ENCODE measurements around the gene TEX2.

Gene TEX2

DNA sequence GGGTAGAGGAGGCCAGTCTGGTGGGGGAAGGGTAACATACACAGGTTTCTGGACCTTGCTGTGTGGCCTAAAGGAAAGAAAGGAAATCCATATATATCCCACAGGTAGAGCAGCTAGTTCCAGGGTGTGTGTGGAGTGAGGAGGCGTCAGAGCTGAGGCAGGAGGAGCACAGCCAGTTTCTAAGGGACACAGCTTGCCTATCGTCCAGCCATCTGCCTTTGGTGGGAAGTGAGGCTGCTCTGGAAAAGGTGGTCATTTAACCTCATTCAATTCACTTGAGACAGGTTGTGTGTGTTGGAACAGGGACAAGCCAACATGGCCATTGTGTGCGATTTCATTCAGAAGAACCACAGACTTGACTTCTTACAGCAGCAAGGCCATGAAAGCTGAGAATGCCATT, 96.2 kb downstream of the TEX2 start:
- H3K27ac ChIP-seq (ENCODE audit: low read depth, low read length), result no peak overlapping the region
- H3K27me3 ChIP-seq (ENCODE audit: low read length), result no peaks in the 10 kb centered on the region
- H3K4me2 ChIP-seq (ENCODE audit: low read depth, low read length, poor library complexity, severe bottlenecking), result no peak overlapping the region
- no peaks in the 10 kb centered on the region for H3F3A ChIP-seq (ENCODE audit: insufficient read depth)
- H2AFZ ChIP-seq (ENCODE audit: low read depth, low read length, severe bottlenecking), result no peak overlapping the region
- no peak overlapping the region for H3K4me3 ChIP-seq (ENCODE audit: insufficient read depth, low read length, poor library complexity, severe bottlenecking)
- H3K9me3 ChIP-seq (ENCODE audit: insufficient read depth, low read length), result no peaks in the 10 kb centered on the region
- no peaks in the 10 kb centered on the region for H3K9me2 ChIP-seq (replicated peaks; ENCODE audit: insufficient read depth, low read length)
- H3K36me3 ChIP-seq (ENCODE audit: low read length), result no peaks in the 10 kb centered on the region
- H4K20me1 ChIP-seq (ENCODE audit: low read depth, low read length), result no peaks in the 10 kb centered on the region
- no peak for TF ChIP-seq EZH2phosphoT487 (conservative IDR thresholded peaks at IDR 0.05; ENCODE audit: low read length)
- H3K9ac ChIP-seq (ENCODE audit: low read length), result no peak overlapping the region
- H3K79me2 ChIP-seq (ENCODE audit: insufficient read depth, low read length), result no peaks in the 10 kb centered on the region

DNA sequence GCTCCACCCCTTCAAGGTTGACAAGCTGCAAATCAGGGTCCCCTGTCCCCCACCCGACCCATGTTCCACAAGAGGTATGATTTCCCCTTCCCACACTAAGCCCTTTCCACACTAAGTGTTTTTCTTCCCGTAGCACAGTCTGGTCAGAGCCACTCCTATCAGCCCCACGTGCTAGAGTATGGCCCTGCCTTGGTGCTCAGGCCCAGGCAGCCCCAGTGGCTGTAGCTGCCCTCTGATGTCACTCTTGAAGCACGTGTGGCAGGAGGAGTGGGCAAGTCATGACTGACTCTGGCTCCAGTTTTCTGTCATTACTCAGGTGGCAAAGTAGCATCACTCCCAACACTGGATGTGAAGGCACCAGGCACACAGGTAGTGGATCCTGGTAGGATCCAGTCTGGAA, 97.7 kb downstream of the TEX2 start:
- H3K4me2 ChIP-seq (ENCODE audit: low read depth, low read length, poor library complexity, severe bottlenecking), result no peak overlapping the region
- no peaks in the 10 kb centered on the region for H3F3A ChIP-seq (ENCODE audit: insufficient read depth)
- no peaks in the 10 kb centered on the region for H3K27me3 ChIP-seq (ENCODE audit: low read length)
- no peak overlapping the region for H2AFZ ChIP-seq (ENCODE audit: low read depth, low read length, severe bottlenecking)
- H3K79me2 ChIP-seq (ENCODE audit: insufficient read depth, low read length), result no peaks in the 10 kb centered on the region
- H3K27ac ChIP-seq (ENCODE audit: low read depth, low read length), result no peak overlapping the region
- H3K9me2 ChIP-seq (replicated peaks; ENCODE audit: insufficient read depth, low read length), result no peaks in the 10 kb centered on the region
- no peak overlapping the region for H3K4me3 ChIP-seq (ENCODE audit: insufficient read depth, low read length, poor library complexity, severe bottlenecking)
- no peaks in the 10 kb centered on the region for H4K20me1 ChIP-seq (ENCODE audit: low read depth, low read length)
- H3K36me3 ChIP-seq (ENCODE audit: low read length), result no peaks in the 10 kb centered on the region
- no peak overlapping the region for H3K9ac ChIP-seq (ENCODE audit: low read length)
- no peaks in the 10 kb centered on the region for H3K9me3 ChIP-seq (ENCODE audit: insufficient read depth, low read length)
- TF ChIP-seq, protein P1, sequence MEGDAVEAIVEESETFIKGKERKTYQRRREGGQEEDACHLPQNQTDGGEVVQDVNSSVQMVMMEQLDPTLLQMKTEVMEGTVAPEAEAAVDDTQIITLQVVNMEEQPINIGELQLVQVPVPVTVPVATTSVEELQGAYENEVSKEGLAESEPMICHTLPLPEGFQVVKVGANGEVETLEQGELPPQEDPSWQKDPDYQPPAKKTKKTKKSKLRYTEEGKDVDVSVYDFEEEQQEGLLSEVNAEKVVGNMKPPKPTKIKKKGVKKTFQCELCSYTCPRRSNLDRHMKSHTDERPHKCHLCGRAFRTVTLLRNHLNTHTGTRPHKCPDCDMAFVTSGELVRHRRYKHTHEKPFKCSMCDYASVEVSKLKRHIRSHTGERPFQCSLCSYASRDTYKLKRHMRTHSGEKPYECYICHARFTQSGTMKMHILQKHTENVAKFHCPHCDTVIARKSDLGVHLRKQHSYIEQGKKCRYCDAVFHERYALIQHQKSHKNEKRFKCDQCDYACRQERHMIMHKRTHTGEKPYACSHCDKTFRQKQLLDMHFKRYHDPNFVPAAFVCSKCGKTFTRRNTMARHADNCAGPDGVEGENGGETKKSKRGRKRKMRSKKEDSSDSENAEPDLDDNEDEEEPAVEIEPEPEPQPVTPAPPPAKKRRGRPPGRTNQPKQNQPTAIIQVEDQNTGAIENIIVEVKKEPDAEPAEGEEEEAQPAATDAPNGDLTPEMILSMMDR (IDR thresholded peaks at IDR 0.05; ENCODE audit: insufficient read depth, low read length, poor library complexity, severe bottlenecking), result no peak
- TF ChIP-seq EZH2phosphoT487 (conservative IDR thresholded peaks at IDR 0.05; ENCODE audit: low read length), result no peak

- Histone ChIP-seq H3K27me3 (ENCODE audit: low read length) (no peaks in the 10 kb centered on the region), H3K27ac (ENCODE audit: low read depth, low read length) (no peak overlapping the region), H4K20me1 (ENCODE audit: low read depth, low read length) (no peaks in the 10 kb centered on the region), H2AFZ (ENCODE audit: low read depth, low read length, severe bottlenecking) (no peak overlapping the region), H3K9me2 (replicated peaks; ENCODE audit: insufficient read depth, low read length) (no peaks in the 10 kb centered on the region), H3K79me2 (ENCODE audit: insufficient read depth, low read length) (no peaks in the 10 kb centered on the region), H3K4me2 (ENCODE audit: low read depth, low read length, poor library complexity, severe bottlenecking) (no peak overlapping the region), H3K9me3 (ENCODE audit: insufficient read depth, low read length) (no peaks in the 10 kb centered on the region), H3K9ac (ENCODE audit: low read length) (no peak overlapping the region), H3K4me3 (ENCODE audit: insufficient read depth, low read length, poor library complexity, severe bottlenecking) (no peak overlapping the region), H3F3A (ENCODE audit: insufficient read depth) (no peaks in the 10 kb centered on the region), H3K36me3 (ENCODE audit: low read length) (no peaks in the 10 kb centered on the region)
- TF ChIP-seq, protein P1 (IDR thresholded peaks at IDR 0.05; ENCODE audit: insufficient read depth, low read length, poor library complexity, severe bottlenecking), result no peak
- no peak for TF ChIP-seq EZH2phosphoT487 (conservative IDR thresholded peaks at IDR 0.05; ENCODE audit: low read length)
These were observed 98.3 kb downstream of the TEX2 start for GRCh38 chr17:64164596-64165285.

GRCh38 chr17:64163468-64163867, 99.6 kb downstream of the TEX2 start:
- no peak overlapping the region for H3K27ac ChIP-seq (ENCODE audit: low read depth, low read length)
- H3F3A ChIP-seq (ENCODE audit: insufficient read depth), result no peaks in the 10 kb centered on the region
- H3K9me3 ChIP-seq (ENCODE audit: insufficient read depth, low read length), result no peaks in the 10 kb centered on the region
- H3K9ac ChIP-seq (ENCODE audit: low read length), result no peak overlapping the region
- TF ChIP-seq, protein P1 (IDR thresholded peaks at IDR 0.05; ENCODE audit: insufficient read depth, low read length, poor library complexity, severe bottlenecking), result no peak
- TF ChIP-seq EZH2phosphoT487 (conservative IDR thresholded peaks at IDR 0.05; ENCODE audit: low read length), result no peak
- H3K4me3 ChIP-seq (ENCODE audit: insufficient read depth, low read length, poor library complexity, severe bottlenecking), result no peak overlapping the region
- no peaks in the 10 kb centered on the region for H3K9me2 ChIP-seq (replicated peaks; ENCODE audit: insufficient read depth, low read length)
- no peak overlapping the region for H3K4me2 ChIP-seq (ENCODE audit: low read depth, low read length, poor library complexity, severe bottlenecking)
- no peaks in the 10 kb centered on the region for H4K20me1 ChIP-seq (ENCODE audit: low read depth, low read length)
- no peak overlapping the region for H2AFZ ChIP-seq (ENCODE audit: low read depth, low read length, severe bottlenecking)
- no peaks in the 10 kb centered on the region for H3K79me2 ChIP-seq (ENCODE audit: insufficient read depth, low read length)
- H3K36me3 ChIP-seq (ENCODE audit: low read length), result no peaks in the 10 kb centered on the region
- H3K27me3 ChIP-seq (ENCODE audit: low read length), result no peaks in the 10 kb centered on the region

Data from SU-DHL-6 (cell line).